ENCODE results near the gene UBQLN4. TPM values are rescaled to one million over a fixed set of nuclear protein-coding genes. Genes with fewer than 3 reads are reported as not detected.
"Not testable (repeated sequence)": the region's sequence is repeated elsewhere in the genome, so short reads cannot be mapped to it uniquely, and the experiment has no call there.

The UBQLN4 gene
- total RNA-seq, 1 experiment from 2014 or later: 23.0 TPM

- no peak for DNase-seq (ENCODE audit: low spot score)
These were observed 27.8 kb upstream of the UBQLN4 start for GRCh38 chr1:156081180-156081916.

- DNase-seq (ENCODE audit: low spot score): no peak
These were observed 27.2 kb upstream of the UBQLN4 start for GRCh38 chr1:156080863-156081179.

- no peak for DNase-seq (ENCODE audit: low spot score)
These were observed 26.8 kb upstream of the UBQLN4 start for GRCh38 chr1:156080241-156080862.

- DNase-seq (ENCODE audit: low spot score): no peak
These were observed 26.2 kb upstream of the UBQLN4 start for GRCh38 chr1:156079762-156080161.

DNA sequence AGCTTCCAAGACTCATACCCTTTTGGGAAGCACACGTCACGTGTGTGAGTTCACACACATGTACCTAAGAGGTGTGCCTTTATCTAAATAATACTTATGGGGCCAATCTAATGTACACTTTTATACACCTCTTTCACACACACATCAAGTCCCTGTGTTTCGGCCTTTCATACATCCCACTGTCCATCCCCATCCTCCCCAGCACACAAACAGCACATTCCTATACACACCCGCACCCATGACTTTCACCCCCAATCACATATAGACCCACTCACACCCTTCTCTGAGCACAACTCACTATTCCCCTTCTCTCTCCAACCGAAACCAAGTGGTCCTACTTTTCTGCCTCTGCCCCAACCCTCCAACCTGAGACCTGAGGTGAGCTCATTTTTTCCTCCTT, 25.1 kb upstream of the UBQLN4 start:
- no peak for DNase-seq (ENCODE audit: low spot score)

DNA sequence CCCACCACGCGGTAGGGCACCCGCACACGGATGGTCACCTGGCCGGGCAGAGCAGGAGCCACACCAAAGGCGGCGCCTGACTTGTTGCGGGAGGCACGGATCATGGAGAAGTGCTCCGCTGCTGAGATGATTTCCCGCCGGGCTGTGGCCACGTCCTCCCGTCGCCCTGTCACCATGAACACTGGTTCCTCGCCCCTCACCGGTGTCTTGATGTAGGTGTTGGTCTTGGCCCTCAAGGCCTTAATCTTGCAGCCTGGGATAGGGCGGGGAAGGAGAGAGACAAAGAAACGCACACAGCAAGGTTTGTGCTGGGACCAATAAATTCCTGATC, 23.8 kb upstream of the UBQLN4 start:
- DNase-seq (ENCODE audit: low spot score): no peak

DNA sequence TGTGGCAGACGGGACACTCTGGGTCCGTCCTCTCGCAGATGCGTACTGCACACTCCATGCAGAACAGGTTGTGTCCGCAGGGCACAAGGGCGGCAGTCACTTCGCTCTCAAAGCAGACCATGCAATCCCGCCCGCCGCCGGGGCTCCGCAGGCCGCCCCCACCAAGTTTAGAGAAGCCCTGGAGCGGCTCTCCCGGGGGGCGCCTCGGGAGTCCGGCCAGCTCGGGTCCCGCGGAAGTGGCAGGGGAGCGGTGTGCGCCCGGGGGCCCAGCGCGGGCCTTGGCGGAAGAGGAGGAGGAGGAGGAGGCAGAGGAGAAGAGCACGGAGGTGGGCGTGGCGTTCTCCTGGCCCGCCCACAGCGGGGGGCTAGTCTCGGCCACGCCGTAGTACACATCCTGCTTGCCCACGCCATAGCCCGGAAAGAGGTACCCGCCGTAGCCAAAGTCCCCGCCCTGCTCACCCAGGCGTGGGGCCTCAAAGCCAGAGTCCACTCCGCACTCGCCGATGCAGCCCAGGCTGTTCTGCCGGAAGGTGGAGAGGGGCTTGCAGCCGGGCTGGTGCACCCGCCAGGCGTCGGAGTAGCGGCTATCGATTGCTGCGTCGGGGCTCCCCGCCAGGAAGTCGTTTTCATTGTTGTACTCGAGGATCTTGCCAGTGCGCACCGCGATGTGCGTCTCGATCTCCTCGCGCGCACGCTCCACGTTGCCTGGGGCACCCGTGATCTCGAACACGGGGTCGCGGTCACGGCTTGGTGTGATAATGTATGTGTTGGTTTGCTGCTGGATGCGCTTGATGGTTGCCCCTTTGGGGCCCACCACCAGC, 23.2 kb upstream of the UBQLN4 start:
- DNase-seq (ENCODE audit: low spot score): no peak

GRCh38 chr1:156075775-156076204, 22.2 kb upstream of the UBQLN4 start:
- DNase-seq (ENCODE audit: low spot score): no peak

DNA sequence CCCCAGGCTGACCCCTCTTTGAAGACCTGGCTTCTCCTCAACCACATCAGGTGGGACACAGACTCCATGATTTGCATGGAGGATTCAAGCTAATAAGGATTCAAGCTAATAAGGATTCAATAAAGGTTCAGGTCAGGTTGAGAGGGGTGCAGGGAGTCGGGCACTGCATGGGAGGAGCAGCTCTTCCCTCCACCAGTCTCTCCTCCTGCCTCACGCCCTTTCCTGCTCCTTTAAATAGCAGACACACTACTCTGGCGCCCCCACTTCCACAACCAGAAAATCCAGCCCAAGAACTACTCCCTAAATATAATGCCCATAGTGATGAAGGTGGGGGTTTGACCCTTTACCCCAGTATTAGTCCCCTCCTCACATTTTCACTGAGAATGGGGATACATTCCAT, 21.6 kb upstream of the UBQLN4 start:
- no peak for DNase-seq (ENCODE audit: low spot score)

DNA sequence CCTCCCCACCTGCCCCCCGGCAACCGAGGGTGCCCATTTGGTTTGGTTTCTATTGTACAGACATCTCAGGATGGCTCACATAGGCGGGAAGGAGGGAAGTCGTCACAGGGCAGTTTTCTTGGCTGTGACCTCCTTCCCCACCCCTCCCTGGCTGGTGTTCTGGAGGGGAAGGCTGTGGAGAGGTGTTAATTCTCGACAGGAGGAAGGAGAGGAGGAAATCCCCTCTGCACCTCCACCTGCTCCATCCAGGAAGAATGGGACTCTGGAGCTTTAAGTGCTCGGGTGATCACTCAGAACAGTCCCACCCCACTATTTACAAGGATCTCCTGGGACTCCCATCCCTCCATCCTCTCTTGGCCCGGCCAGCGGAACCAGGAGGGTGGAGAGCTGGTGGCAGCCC, 21.1 kb upstream of the UBQLN4 start:
- no peak for DNase-seq (ENCODE audit: low spot score)

DNA sequence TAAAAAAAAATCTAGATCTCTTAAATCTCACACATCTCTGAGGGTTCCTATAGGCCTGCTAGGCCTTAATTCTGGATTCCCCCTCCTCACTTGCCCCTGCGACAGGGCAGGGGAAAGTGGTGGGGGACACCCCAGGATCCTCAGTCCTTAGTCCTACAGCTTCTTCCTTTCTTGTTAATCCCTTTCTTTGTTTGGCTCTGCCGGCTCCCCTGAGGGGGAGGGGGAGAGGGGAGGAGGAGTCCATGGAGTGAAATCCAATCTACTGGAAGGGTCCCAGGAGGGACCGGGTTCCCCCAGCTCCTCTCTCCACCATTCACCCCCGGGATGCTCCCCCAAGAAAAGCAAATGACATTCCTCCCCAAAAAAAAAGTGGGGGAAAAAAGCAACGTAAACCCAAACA, 20.1 kb upstream of the UBQLN4 start:
- DNase-seq (ENCODE audit: low spot score): no peak

DNA sequence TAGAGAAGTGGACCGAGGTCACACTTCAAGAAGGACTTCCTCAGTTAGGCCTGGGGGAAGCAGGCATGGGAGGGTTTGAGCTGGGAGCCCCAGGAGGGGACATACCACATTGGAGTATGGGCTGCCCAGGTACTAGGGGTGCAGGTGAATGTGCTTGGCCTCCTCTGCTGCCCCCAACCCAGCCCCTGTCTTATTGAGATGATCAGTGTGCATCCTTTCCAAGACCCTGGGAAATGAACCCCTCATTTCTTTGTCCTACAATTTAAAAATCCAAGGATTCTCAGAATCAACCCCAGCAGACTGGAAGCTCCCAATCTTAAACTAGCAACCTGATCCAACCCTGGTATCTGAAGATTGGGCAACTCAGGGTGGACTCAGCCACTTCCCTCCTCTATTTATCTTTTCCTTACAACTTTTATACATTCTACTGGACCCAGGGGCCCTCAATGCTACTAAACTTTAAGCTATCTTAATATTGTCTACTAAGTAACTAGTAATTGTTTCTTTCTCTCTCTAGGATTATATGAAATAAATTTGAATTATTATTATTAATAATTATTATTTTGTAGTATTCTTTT, 19.6 kb upstream of the UBQLN4 start:
- no peak for DNase-seq (ENCODE audit: low spot score)

DNA sequence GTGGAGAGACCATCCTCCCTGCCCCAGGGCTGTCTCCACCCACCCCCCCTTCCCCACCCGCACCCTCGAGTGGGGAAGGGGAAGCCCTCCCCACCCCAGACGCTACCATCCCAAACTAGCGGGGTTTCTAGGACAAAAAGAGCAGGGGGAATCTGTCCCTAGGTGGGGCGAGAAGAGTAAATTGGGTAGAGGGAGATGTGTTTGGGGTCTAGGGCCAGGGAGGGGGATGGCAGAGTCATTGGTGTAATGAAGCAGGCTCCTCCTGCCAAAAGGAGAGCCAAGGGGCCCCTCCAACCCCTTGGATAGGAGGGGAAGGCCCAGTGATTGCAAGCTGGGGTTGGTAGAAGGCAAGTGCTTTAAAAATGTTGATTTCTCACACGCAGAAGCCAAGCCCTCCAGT, 18.7 kb upstream of the UBQLN4 start:
- no peak for DNase-seq (ENCODE audit: low spot score)

- not testable (repeated sequence) for DNase-seq (ENCODE audit: low spot score)
These were observed 17.8 kb upstream of the UBQLN4 start for GRCh38 chr1:156071332-156071816.

GRCh38 chr1:156070548-156070947, 16.9 kb upstream of the UBQLN4 start:
- no peak for DNase-seq (ENCODE audit: low spot score)

DNA sequence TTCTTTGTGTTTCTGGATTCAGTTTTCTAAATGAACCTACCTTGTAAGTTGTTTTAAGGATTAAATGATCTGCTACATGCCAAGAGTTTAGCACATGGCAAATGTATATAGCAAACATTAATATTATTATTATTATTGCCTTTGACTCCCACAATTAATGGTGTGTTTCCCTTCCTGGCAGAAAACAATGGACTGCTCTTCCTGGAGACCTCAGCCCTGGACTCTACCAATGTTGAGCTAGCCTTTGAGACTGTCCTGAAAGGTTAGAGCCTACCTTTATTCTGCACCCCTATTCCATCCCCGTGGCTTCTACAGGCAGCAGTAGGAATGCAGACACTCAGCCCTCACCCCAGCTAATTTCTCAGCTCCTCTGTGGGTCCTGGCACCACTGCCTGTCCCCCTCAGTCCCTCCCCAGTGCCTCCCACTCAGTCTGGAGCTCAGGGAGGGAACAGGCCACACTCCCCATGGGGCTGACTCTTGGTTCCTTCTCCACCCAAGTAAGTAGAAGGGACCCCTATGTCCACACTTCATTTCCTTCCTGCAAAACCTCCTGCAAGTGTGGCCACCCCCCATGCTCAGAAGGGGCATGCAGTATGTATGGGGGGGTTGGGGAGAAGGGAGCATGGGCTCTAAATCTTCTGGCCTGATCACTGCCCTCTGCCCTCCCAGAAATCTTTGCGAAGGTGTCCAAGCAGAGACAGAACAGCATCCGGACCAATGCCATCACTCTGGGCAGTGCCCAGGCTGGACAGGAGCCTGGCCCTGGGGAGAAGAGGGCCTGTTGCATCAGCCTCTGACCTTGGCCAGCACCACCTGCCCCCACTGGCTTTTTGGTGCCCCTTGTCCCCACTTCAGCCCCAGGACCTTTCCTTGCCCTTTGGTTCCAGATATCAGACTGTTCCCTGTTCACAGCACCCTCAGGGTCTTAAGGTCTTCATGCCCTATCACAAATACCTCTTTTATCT, 16.2 kb upstream of the UBQLN4 start:
- no peak for DNase-seq (ENCODE audit: low spot score)

- no peak for DNase-seq (ENCODE audit: low spot score)
These were observed 13.7 kb upstream of the UBQLN4 start for GRCh38 chr1:156067262-156067661.

- no peak for DNase-seq (ENCODE audit: low spot score)
These were observed 12.3 kb upstream of the UBQLN4 start for GRCh38 chr1:156065871-156066270.

- no peak for DNase-seq (ENCODE audit: low spot score)
These were observed 11.6 kb upstream of the UBQLN4 start for GRCh38 chr1:156065212-156065611.

- DNase-seq (ENCODE audit: low spot score): no peak
These were observed 11.0 kb upstream of the UBQLN4 start for GRCh38 chr1:156064615-156065014.

GRCh38 chr1:156063997-156064285, 10.3 kb upstream of the UBQLN4 start:
- peak; percentile 57 for DNase-seq (ENCODE audit: low spot score)

DNA sequence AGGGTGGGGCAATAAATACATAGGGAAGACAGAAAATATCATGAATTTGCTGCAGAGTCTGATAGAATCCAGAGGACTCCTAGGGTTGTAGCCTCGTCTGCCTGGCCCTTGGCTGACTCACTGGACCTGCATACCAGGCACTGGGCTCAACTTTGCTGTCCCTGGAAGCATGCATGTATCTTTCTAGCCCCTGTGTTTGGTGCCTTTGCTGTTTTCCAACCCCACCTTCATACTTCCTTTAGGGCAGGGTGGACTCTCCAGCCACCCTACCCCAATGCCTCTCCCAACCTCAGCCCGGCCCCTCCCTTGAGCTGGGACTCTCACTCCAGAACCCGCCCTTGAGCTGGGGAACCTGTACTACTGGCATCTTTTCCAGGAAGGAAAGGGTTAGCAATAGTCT, 8.6 kb upstream of the UBQLN4 start:
- DNase-seq (ENCODE audit: low spot score): no peak
